Lower leg skin (tissue), 3 donors: Measurements from ENCODE around the gene LRRC19.

Experiments
- CTCF ChIP-seq, 3 donors: fragments of 450-650 bp; IDR thresholded peaks; one replicate each; pipeline ENCODE4 v1.5.1; 2016; ENCODE audit warnings: antibody characterized with exemption in 3 of 3, mild to moderate bottlenecking in 3 of 3, moderate library complexity in 2 of 3
- POLR2A ChIP-seq, 2 donors: fragments of 450-650 bp; IDR thresholded peaks; one replicate each; pipeline ENCODE4 v1.6.1; 2016 to 2017; ENCODE audit warnings: antibody characterized with exemption in 2 of 2, mild to moderate bottlenecking in 1 of 2, moderate library complexity in 1 of 2

GRCh38 chr9:26955222-26955903 lies 50.1 kb downstream of the LRRC19 start:
- TF ChIP-seq CTCF (IDR thresholded peaks at IDR 0.05), result no peak
- no peak for TF ChIP-seq POLR2A (IDR thresholded peaks at IDR 0.05)
